ENCODE results near the gene RAB23.

GRCh38 chr6:57263739-57264138 is 41.6 kb upstream of the RAB23 start:
- TF ChIP-seq POLR2A (IDR thresholded peaks at IDR 0.05): no peak
- no peak for TF ChIP-seq CTCF (IDR thresholded peaks at IDR 0.05)
